Esophagus squamous epithelium (tissue), 4 donors: Measurements from ENCODE around the gene EEIG2.

Experiments used
- CTCF ChIP-seq, 6 experiments: fragments of 450-650 bp in 4 of 6; fragments of 200-600 bp in 2 of 6; sonication (generic) in 2 of 6; IDR thresholded peaks; one replicate each; pipeline ENCODE4 v1.5.1; 2016 to 2019; ENCODE audit warnings: antibody characterized with exemption in 6 of 6, mild to moderate bottlenecking in 4 of 6, moderate library complexity in 4 of 6
- POLR2A ChIP-seq, 4 donors: fragments of 450-650 bp; IDR thresholded peaks; one replicate each; pipeline ENCODE4 v1.6.1; 2017; ENCODE audit warnings: antibody characterized with exemption in 4 of 4, mild to moderate bottlenecking in 4 of 4, moderate library complexity in 3 of 4

- no peak for TF ChIP-seq CTCF (IDR thresholded peaks at IDR 0.05)
- no peak for TF ChIP-seq POLR2A (IDR thresholded peaks at IDR 0.05)
Measured at GRCh38 chr1:108592030-108592759, 32.3 kb downstream of the EEIG2 start.
